Measurements from ENCODE around the gene RPTOR. TPM values are rescaled to one million over a fixed set of nuclear protein-coding genes. Genes with fewer than 3 reads are reported as not detected.

RPTOR gene
- total RNA-seq, 1 experiment from 2014 or later, result 10.1 TPM

DNA sequence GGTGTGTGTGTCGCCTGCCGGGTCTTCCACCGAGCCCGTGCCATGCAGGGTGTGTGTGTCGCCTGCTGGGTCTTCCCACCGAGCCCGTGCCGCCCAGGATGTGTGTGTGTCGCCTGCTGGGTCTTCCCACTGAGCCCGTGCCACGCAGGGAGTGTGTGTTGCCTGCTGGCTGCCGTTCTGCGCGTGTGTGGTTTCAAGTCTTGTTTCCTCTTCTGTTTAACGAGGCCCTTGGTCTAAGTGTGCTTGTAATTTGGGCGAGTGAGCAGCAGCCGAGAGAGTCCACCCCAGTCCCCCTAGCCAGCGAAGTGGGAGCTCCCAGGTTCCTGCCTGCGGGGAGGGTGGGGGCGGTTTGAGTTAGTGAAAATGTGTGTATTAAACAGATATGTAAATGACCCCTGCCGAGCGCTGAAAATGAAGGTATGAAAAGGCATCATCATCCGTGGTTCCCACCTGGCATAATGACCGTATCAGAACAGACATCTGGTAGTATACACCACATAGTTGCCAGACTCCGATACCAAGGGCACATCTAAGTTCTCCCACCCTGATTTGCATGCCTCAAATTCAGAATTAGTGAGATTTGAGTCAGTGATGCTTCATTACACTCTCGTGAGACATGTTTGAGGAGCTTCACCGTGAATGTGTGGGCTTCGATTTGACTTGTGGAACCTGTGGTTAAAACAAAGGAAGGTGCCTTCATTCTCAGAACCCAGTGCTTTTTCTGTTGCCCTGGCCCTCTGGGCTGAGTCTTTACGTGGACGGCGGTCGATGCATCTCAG lies 332.5 kb downstream of the RPTOR start:
- no peak for DNase-seq (ENCODE audit: low read depth)

DNA sequence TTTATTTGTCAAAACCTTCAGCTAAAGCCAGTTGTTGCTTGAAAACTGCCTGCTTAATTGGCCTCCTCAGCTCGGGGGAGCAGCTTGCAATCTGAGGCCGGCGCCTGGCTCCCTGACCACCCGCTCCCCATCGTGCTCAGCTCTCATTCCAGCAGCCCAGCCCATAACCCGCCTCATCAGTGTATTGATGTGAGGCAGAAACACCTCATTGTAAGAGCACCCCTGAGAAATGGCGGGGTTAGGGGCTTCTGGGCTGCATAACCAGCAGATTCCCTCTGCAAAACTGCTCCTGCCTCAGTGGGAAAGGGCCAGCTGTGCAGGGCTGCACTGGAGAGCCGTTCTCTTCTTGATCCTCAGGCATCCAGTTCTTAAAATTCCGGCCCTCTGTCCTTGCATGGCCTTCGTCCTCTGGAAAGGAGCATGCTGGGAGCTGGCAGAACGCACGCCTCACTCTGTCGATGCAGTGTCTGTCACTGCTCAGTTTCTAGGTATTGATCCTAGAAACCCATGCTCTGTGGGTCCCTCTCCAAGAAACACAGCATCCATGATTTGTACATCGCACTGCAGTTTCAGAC lies 333.2 kb downstream of the RPTOR start:
- no peak for DNase-seq (ENCODE audit: low read depth)

DNA sequence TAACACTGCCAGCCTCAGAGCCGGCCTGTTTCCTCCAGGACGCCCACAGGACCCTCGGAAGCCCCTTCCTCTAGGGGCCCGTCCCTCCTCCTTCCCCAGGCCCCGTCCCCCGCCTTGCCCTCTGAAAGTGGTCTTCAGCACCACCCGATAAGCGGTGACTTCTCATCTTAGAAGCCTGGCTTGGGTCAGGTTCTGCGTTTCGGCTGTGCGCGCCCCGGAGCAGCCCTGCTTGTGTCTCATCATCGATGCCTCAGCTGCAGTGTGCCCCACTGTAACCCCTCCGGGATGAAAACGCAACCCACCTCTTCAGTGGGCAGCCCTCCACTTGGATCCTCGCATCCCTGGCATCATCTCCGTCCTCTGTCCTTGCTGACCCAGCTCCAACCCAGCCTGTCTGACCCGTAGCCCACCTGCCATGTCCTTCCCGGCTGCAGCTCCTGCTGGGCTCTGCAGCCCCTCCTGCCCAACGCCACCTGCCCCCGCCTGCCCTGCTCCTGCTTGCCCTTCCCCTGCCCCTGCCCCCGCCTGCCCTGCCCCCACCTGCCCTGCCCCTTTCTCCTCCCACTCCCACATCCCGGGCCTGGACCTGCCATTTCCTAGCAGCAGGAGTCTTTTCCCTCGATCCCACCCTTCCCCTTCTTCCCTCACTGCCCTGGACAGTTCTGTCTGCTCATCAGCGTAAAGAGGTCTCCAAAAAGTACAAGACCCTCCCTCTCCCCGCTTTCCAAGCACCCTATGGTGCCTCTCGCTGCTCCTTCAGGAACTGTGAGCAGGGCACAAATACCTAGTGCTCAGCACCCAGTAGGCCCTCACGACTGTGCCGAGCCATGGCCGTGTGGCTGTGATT lies 334.5 kb downstream of the RPTOR start:
- DNase-seq (ENCODE audit: low read depth), result no peak

DNA sequence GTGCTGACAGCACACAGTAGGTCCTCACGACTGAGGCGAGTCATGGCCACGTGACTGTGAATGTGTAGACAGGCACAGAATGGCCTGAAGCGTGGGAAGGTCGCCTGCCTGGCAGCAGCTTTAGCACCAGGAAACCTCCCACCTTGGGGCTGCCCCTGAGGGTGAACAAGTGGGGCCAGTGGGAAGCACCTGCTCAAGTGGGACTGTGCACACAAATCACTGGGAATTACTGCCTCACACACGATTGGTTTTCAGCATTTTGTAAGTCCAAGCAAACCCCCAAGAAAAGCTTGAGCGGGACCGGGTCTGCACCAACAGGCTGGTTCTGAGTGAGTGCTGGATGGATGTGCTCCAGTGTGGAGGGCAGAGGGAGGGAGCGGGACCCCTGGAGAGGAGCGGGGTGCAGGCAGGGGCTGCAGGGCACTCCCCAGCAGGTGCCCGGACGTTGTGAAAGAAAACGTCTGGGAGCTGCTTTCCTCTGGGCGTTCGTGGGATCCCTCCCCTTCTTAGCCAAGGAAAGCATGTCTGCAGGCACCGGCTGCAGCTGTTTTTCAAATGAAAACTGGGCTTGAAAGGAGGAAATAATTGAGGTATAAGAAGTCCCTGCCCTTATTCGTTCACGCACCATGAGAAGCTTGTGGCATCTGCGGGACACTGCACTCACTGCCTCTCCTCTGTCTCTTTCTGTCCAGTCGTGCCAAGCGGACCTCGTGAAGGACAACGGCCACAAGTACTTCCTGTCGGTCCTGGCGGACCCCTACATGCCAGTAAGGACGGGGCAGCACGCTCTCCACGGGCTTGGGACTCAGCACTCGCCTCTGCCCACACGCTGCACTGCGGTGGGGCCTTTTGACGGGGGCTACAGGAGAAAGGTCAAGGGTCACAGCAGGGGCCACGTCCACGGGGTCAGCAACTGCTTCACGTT lies 335.3 kb downstream of the RPTOR start:
- DNase-seq (ENCODE audit: low read depth), result no peak

DNA sequence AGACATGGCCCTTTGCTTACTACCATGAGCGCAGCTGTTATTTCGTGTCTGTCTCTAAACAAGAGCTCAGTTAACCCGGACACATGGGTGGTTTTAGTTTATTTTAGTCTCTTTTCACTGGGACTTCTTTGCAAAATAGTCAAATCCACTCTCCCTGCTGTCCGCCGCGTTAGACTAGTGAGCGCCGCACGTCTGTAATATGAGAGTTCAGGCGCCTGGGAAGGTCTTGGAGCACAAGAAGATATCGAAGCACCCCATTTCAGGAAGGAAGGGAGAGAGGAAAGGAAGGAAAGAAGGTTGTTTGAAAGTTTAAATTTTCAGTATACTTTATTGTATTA lies 336.0 kb downstream of the RPTOR start:
- no peak for DNase-seq (ENCODE audit: low read depth)

DNA sequence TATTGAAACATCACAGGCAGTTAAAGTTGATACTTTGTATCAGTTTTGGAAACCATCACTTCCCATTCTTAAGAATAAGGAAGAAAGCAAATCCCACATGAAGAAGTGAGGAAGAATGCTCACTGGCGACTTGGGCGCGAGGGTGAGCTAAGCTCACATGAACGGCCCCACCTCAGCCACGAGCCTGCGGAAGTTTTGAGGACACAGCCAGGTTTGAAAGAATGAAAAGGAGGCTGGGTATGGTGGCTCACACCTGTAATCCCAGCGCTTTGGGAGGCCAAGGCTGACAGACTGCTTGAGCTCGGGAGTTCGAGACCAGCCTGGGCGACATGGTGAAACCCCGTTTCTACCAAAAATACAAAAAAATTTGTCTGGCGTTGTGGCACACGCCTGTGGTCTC lies 336.7 kb downstream of the RPTOR start:
- no peak for DNase-seq (ENCODE audit: low read depth)

DNA sequence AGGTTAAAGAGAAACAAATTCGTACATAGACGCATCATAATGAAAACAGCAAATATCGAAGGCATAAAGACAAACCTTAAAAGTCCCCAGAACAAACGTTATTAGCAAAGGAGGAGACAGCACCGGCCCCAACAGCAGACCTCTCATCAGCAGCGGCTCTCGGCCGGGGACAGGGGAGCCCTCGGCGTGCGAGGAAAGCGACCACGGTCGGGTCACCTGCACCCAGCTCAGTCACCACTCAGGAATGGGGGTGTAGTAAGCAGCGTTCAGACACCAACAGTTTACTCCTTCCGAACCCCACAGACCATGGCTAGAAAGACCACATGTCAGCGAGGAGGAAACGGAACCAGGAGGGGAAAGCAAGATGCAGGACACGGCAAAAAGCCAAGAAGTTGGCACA lies 337.7 kb downstream of the RPTOR start:
- no peak for DNase-seq (ENCODE audit: low read depth)

DNA sequence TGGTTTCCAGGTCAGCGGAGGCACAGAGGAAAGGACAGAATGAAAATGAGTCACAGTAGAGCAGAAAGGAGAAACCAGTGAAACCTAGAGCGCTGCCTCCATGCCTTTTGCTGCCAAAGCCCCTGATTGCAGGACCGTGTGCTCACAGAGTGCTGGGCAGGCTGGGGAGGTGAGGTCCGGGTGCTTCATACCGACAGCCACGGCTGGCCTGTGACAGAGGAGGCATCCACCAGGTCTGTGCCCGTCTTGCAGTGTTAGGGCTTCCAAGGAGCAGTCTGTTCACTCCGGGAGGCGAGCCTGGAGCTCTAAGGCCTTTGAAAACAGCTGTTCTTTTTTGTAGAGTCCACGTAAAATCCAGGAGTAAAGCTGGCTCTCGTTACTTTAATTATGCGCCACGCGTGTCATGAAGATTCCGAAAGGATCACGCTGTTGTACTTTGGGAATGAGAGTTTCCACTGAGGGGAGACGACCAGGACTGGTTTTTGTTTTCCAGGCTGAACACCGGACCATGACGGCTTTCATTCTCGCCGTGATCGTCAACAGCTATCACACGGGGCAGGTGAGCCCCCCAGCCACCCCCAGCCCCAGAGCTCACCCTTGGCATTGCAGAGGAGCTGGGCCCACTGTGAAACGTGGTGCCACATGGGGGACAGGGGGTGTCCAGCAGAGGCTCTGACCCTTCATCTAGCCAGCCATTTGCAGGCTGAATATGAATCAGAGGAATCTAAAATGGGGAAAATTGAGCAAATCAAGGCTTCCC lies 338.5 kb downstream of the RPTOR start:
- DNase-seq (ENCODE audit: low read depth), result no peak

DNA sequence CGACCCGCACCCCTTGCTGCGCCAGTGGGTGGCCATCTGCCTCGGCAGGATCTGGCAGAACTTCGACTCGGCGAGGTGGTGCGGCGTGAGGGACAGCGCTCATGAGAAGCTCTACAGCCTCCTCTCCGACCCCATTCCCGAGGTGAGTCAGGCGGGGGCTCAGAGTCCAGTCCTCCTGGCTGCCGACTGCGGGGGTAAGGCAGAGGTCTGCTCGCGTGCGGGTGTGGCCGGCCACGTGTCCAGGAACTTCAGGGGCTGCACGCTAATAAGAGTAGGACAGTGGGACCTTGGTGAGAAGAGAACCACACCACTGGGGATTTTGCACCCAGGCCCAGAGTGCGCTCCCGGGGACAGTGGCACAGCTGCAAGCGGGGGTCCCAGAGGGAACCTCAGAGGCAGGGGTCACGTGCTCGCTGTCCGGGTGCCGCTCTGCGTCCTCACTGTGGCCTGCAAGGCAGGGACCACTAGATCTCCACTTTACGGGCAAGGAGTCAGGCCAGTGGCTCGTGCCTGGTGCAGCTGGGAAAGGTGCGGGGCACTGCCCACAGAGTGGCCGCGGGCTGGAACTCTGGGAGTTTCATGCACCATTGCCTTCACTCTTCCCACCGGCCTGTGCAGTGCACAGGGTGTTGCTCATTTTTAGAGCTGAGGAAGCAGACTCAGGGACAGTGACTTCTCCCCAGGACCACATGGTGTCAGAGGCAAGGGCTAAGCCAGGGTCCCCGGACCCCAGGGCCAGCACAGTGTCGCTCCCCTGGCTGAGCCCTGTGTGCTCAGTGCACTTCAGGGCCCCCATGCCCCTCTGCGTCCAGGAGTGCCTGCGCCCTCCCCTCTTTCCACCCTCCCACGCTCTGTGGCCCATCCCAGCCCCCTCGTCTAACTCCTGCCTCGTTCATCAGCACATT lies 339.4 kb downstream of the RPTOR start:
- no peak for DNase-seq (ENCODE audit: low read depth)

DNA sequence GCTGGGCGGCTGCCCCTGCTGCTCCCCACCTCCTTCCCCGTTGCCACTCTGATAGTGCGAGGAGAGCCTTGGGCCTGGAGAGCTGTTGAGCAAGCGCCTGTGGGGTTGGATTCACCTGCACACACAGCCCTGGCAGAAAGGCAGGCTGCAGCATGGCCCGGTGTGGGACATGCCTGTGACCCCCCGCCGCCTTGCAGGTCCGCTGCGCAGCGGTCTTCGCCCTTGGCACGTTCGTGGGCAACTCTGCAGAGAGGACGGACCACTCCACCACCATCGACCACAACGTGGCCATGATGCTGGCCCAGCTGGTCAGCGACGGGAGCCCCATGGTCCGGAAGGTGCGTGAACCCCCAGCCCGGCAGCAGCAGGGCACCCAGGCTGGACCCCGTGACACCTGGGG lies 340.2 kb downstream of the RPTOR start:
- DNase-seq (ENCODE audit: low read depth), result no peak

DNA sequence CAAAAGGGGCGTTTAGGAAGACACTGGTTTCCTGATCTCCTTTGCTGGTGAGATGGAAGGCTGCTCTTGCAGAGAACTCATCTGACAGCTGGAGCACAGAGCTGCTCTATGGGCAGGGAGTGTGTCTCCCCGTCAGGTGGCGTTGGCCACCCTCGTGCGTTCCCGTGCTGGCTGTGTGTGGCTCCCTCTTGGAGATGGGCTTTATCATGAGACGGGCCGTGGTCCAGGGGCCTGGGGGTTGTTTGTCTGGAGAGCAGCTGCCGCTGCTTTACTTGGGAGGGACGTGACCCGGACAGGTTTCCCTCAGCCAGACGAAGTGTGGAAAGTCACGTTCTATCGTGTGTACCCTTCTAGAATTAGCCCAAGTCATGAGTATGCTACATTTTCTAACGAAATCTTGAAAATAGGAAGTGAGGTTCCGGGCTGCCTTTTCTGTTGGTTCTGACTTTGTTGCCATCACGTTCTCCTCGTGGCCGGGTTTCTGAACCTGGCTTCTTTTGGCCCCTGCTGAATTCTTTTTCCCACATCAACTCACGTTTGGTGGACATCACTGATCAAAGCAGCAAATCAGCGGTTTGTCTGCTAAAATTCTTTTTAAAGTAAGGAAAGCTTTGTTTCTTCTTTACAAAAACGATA lies 341.4 kb downstream of the RPTOR start:
- no peak for DNase-seq (ENCODE audit: low read depth)

DNA sequence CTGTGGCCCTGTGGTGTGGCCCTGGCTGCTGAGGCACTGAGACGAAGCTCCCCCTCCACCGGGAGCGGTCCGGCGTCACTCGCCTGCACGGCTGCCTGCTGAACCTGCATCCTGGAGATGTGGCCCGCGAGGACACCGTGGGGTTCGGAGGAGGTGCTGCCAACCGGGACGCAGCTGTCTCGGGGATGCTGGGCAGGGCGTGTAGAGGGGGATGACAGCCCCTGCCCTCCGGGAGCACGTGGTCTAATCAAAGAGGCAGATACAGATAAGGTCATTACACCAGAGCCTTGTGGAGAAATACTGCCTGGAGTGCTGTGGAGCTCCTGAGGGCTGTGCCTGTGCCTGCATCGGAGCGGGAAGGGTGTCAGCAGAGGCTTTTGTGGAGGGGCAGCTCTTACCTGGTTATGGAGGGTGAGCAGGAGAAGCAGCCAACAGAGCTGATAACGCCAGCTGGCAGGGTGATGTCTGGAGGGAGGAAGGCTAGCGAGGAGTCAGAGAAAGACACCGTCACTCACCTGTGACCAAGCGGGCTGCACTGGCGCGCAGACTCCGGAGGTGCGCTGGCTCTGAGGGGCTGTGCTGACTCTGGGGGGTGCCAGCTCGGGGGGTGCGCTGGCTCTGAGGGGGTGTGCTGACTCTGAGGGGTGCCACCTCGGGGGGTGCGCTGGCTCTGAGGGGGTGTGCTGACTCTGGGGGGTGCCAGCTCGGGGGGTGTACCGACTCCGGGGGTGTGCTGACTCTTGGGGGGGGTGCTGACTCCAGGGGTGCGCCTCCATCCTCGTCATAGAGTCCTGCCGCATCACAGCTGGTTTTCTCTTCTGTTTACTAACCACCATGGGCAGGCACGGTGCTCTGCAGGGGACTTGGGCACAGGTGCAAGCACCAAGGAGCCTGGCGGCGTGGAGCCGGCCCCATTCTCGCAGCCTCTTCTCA lies 342.3 kb downstream of the RPTOR start:
- no peak for DNase-seq (ENCODE audit: low read depth)

DNA sequence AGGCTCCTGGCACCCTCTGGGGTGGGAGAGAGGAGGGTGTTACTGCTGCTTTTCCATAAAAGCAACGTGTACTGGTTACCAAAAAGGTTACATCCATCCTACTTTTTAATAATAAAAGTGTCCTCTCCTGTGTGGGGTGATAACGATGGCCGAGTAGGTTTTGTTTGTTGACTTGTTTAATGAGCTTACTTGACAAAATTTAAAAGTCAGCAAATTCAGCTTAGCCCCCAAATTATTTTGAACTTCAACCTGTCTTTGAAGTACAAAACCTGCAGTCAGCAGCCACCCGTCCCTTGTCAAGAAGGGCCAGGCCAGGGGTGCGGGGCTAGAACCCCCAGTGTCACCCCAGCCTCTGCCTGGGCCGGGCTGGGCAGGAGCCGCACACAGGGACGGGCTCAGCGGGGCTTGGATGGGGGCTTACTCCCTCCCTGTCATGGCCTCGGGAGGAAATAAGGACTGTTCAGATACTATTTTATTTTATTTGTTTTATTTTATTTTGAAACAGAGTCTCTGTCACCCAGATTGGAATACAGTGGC lies 343.1 kb downstream of the RPTOR start:
- no peak for DNase-seq (ENCODE audit: low read depth)

DNA sequence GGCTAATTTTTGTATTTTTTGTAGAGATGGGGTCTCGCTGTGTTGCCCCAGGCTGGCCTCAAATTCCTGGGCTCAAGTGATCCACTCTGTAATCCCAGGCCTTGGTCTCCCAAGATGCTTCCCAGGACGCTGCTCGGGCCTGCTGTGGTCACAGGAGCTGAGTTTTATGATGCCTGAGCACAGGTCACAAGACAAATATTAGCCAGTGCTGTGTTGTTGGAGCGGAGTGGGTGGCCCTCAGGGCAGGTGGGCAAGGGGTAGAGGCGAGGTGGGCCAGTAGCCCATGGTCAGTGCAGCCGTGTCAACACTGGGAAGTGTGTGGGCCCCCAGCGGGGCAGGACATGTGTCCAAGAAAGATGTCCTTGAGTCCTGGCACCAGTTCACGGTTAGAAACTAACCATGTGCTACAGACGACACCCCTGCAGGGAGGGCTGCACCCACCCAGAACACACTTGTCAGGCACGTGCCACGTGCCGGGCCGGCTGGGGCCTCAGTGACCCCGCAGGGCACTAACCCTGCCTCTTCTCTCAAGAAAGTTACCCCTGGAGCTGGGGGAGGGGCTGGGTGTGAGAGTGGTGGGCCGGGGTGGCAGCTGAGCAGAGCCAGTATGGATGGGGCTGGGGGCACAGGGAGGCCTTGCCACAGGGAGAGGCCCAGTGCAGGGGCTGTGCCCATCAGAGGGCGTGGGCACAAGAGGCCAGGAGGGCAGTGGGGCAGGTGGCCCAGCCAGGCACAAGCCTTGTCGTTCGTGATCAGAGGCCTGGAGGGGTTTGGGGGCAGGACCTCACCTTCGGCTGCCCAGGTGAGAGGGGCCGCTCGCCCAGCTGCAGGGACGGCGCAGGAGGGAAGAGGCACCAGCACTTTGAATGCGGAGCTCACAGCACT lies 343.9 kb downstream of the RPTOR start:
- DNase-seq (ENCODE audit: low read depth), result no peak

DNA sequence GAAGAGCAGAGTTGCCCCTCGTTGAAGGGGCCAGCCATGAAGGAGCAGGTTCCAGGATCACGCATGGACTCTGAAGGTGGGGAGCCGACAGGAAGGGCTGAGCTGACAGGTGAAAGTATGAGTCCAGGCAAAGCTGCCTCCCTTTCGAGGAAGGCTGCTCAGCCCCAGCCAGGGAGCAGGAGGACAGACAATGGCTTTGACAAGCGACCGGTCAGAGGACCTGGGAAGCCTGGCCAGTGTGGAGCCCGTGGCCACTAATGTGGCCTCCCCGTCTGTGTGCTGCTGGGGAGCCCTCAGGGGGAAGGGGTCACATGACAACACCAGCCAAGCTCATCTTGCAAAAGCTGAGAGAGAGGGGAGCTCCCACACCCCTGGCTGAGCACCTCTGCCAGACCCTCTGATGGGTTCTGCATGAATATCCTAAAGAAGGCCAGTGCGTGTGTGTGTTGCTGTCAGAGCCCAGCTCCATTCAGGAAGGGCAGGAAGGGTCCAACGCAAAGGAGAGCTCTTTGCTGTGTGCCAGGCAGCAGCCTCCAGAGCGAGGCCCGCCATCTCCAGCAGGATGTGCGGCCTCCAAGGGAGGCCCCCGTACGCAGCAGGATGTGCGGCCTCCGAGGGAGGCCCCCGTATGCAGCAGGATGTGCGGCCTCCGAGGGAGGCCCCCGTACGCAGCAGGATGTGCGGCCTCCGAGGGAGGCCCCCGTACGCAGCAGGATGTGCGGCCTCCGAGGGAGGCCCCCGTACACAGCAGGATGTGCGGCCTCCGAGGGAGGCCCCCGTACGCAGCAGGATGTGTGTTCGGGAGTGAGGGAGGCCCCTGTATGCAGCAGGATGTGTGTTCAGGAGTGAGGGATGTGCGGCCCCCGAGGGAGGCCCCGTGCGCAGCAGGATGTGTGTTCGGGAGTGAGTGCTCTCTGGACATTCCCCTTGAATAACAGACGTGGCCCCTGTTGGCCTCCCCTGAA lies 344.9 kb downstream of the RPTOR start:
- no peak for DNase-seq (ENCODE audit: low read depth)

All from RPMI7951 (cell line).